Dedifferentiated amniotic fluid mesenchymal stem cell (primary cell): ENCODE results near the gene SLC25A2.

Experiments
- DNase-seq: peaks from one replicate; pipeline ENCODE4 v3.0.0-alpha.2; 2016; ENCODE audit errors: extremely low spot score

The SLC25A2 gene

DNA sequence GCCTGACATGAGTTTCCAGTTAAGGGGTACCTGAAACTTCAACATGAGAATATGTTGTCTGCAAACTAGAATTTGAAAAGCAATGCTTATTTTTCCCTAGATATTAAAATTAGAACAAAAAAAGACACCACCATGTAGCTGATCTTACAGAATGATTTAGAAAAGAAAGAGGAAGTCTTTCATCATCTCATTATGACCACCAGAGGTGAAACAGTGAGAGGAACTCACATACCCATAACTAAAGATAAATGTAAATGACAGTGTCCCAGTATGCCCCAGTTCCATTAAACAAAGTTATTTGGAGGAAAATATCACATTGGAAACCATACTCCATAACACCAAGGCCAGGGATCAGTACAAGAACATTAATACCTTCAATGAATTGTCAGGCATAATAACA lies 9.9 kb upstream of the SLC25A2 start:
- DNase-seq: no peak

DNA sequence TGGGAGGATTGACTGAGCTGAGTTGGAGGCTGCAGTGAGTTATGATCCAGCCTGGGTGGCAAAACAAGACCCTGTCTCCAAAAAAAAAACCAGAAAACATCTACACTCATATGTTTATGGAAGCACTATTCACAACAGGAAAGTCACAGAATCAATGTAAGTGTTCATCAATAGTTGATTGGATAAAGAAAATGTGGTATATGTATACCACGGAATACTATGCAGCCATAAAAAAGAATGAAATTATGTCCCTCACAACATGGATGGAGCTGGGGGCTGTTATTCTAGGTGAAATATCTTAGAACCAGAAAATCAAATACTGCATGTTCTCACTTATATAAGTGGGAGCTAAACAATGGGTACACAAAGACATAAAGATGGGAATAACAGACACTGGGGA lies 2.8 kb upstream of the SLC25A2 start:
- no peak for DNase-seq

DNA sequence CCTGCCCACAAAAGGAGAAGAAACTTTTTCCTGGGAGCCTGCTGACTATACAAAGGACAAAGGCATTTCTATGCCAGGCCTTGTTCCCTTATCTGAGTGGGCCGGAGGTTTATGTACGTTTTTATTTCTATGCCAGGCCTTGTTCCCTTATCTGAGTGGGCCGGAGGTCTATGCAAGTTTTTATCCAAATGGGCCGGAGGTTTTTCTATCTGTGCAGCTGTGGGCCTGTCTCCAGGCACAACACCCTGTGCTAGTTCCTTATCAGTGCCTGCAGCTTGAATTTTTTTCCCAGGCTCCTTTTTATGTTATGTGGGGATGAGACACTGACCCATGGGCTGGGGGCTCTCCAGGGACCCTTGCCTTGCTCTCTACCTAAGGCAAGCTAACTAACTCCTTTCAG lies 5.5 kb downstream of the SLC25A2 start:
- no peak for DNase-seq

- DNase-seq: no peak
Measured at GRCh38 chr5:141272906-141273305, 30.9 kb downstream of the SLC25A2 start.

DNA sequence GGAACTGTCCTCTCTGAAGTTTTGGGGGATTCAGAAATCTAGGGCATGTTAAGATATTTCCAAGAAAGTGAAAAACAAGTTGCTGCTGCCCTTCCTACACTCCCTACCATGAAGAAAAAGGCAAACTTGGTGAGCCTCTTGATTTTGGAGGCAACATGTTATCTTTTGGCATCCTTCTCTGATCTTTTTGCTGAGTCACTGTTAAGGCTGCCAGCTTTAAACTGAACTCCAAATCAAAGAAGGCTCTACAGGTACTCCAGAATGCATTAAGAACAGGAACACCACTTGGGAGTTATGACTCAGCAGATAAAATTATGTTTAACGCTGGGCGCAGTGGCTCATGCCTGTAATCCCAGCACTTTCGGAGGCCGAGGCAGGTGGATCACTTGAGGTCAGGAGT lies 34.7 kb downstream of the SLC25A2 start:
- no peak for DNase-seq

GRCh38 chr5:141261238-141261546 lies 42.7 kb downstream of the SLC25A2 start:
- DNase-seq: no peak

- no peak for DNase-seq
Measured at GRCh38 chr5:141260458-141261237, 43.2 kb downstream of the SLC25A2 start.

DNA sequence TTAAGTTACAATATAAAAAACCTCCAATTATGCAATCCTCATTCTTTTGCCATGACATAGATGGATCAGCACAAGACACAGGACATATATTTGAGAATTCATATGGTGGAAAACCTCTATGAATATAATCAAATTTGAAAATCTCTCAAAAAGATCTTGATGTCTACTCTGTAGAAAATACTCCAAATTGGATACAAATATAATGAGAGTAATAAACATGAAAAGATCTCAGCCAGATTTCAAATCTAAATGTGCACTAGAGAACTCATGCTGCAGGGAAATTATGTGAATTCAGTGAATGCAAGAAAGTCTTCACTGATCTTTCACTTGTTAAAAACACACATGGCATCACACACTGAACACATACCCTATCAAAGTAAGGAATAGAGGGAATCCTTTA lies 44.9 kb downstream of the SLC25A2 start:
- DNase-seq: no peak

GRCh38 chr5:141258464-141258863 lies 45.4 kb downstream of the SLC25A2 start:
- no peak for DNase-seq
